Measurements from ENCODE around the gene PRICKLE2.

The PRICKLE2 gene

GRCh38 chr3:64199932-64200331, 25.3 kb downstream of the PRICKLE2 start:
- DNase-seq (ENCODE audit: extremely low spot score, insufficient read length, low read depth): no peak
- FAIRE-seq: no peak

- FAIRE-seq (no peak), DNase-seq (ENCODE audit: extremely low spot score, insufficient read length, low read depth) (no peak)
Measured at GRCh38 chr3:64196236-64196929, 28.9 kb downstream of the PRICKLE2 start.

GRCh38 chr3:64195789-64196188, 29.5 kb downstream of the PRICKLE2 start:
- FAIRE-seq: no peak
- DNase-seq (ENCODE audit: extremely low spot score, insufficient read length, low read depth): no peak

GRCh38 chr3:64191822-64192221, 33.4 kb downstream of the PRICKLE2 start:
- FAIRE-seq: no peak

GRCh38 chr3:64190517-64191515, 34.5 kb downstream of the PRICKLE2 start:
- no peak for DNase-seq (ENCODE audit: extremely low spot score, insufficient read length, low read depth)
- FAIRE-seq: no peak

More at GRCh38 chr3:64191822-64192221, 33.4 kb downstream of the PRICKLE2 start:
- no peak for DNase-seq (ENCODE audit: extremely low spot score, insufficient read length, low read depth)

GRCh38 chr3:64188810-64189560, 36.3 kb downstream of the PRICKLE2 start:
- DNase-seq (ENCODE audit: extremely low spot score, insufficient read length, low read depth) (no peak), FAIRE-seq (no peak)

GRCh38 chr3:64187065-64187959, 38.0 kb downstream of the PRICKLE2 start:
- DNase-seq (ENCODE audit: extremely low spot score, insufficient read length, low read depth) (no peak), FAIRE-seq (no peak)

- DNase-seq (ENCODE audit: extremely low spot score, insufficient read length, low read depth): no peak
- FAIRE-seq: no peak
Measured at GRCh38 chr3:64186667-64187064, 38.6 kb downstream of the PRICKLE2 start.

- FAIRE-seq (no peak), DNase-seq (ENCODE audit: extremely low spot score, insufficient read length, low read depth) (no peak)
Measured at GRCh38 chr3:64185436-64185835, 39.8 kb downstream of the PRICKLE2 start.

- FAIRE-seq: no peak
- DNase-seq (ENCODE audit: extremely low spot score, insufficient read length, low read depth): no peak
Measured at GRCh38 chr3:64184621-64185020, 40.6 kb downstream of the PRICKLE2 start.

- DNase-seq (ENCODE audit: extremely low spot score, insufficient read length, low read depth): no peak
- FAIRE-seq: no peak
Measured at GRCh38 chr3:64179860-64180259, 45.4 kb downstream of the PRICKLE2 start.

- DNase-seq (ENCODE audit: extremely low spot score, insufficient read length, low read depth): no peak
- FAIRE-seq: no peak
Measured at GRCh38 chr3:64179249-64179648, 46.0 kb downstream of the PRICKLE2 start.

- DNase-seq (ENCODE audit: extremely low spot score, insufficient read length, low read depth) (no peak), FAIRE-seq (no peak)
Measured at GRCh38 chr3:64178419-64178818, 46.8 kb downstream of the PRICKLE2 start.

- FAIRE-seq (no peak), DNase-seq (ENCODE audit: extremely low spot score, insufficient read length, low read depth) (no peak)
Measured at GRCh38 chr3:64176461-64176996, 48.7 kb downstream of the PRICKLE2 start.

GRCh38 chr3:64174328-64174727, 50.9 kb downstream of the PRICKLE2 start:
- DNase-seq (ENCODE audit: extremely low spot score, insufficient read length, low read depth) (no peak), FAIRE-seq (no peak)

GRCh38 chr3:64173563-64173962, 51.7 kb downstream of the PRICKLE2 start:
- DNase-seq (ENCODE audit: extremely low spot score, insufficient read length, low read depth) (no peak), FAIRE-seq (no peak)

- FAIRE-seq (no peak), DNase-seq (ENCODE audit: extremely low spot score, insufficient read length, low read depth) (no peak)
Measured at GRCh38 chr3:64170270-64170669, 55.0 kb downstream of the PRICKLE2 start.

- no peak for DNase-seq (ENCODE audit: extremely low spot score, insufficient read length, low read depth)
- FAIRE-seq: no peak
Measured at GRCh38 chr3:64167868-64168267, 57.4 kb downstream of the PRICKLE2 start.

GRCh38 chr3:64167351-64167750, 57.9 kb downstream of the PRICKLE2 start:
- DNase-seq (ENCODE audit: extremely low spot score, insufficient read length, low read depth) (no peak), FAIRE-seq (no peak)

All from GM18507 (cell line).